Psoas muscle (tissue), 8 donors: Measurements from ENCODE around the gene ZBTB11. TPM values are rescaled to one million over a fixed set of nuclear protein-coding genes. Genes with fewer than 3 reads are reported as not detected.
"Not testable (repeated sequence)": the region's sequence is repeated elsewhere in the genome, so short reads cannot be mapped to it uniquely, and the experiment has no call there.

Experiments
- ATAC-seq, 4 donors: fragments of 200-7000 bp; cut with Tn5 transposase; one replicate each; pipeline ENCODE4 v1.9.1; 2020; ENCODE audit warnings: moderate library complexity in 3 of 4, mild to moderate bottlenecking in 2 of 4
- DNase-seq, 2 donors: peaks; one replicate each; pipeline ENCODE4 v3.0.0-alpha.2; 2020
- H3K27ac ChIP-seq: fragments of 200-600 bp; one replicate; pipeline ENCODE4 v1.8.0; 2022
- H3K27me3 ChIP-seq, 3 donors: fragments of 200-600 bp in 1 of 3; one replicate each; pipeline versions ENCODE4 v1.6.1 to v1.8.0; 2013 to 2022; ENCODE audit warnings: low read length in 2 of 3, mild to moderate bottlenecking in 2 of 3, moderate library complexity in 1 of 3; ENCODE audit not compliant: insufficient read depth in 3 of 3
- H3K36me3 ChIP-seq, 2 donors: fragments of 200-600 bp in 1 of 2; one replicate each; pipeline versions ENCODE4 v1.6.1 to v1.8.0; 2013 to 2022; ENCODE audit warnings: low read depth in 1 of 2, mild to moderate bottlenecking in 1 of 2, moderate library complexity in 1 of 2; ENCODE audit not compliant: insufficient read depth in 1 of 2
- H3K4me1 ChIP-seq: fragments of 200-600 bp; one replicate; pipeline ENCODE4 v1.8.0; 2022
- H3K4me3 ChIP-seq: fragments of 200-600 bp; one replicate; pipeline ENCODE4 v1.8.0; 2022; ENCODE audit warnings: mild to moderate bottlenecking
- H3K9me3 ChIP-seq: fragments of 200-600 bp; one replicate; pipeline ENCODE4 v1.8.0; 2022
- WGBS, 3 donors: extraction: QIAGEN DNeasy Blood & Tissue Kit; methylation state at CpG; one replicate each; pipeline versions ENCODE4 v1.1.6 to v1.1.7; 2013; 5-methylcytosine and 5-hydroxymethylcytosine counted together
- intact Hi-C, 2 donors: fragments of 100-400 bp; cut with DNase I; formaldehyde crosslinking; loops; one replicate each; pipeline versions ENCODE4 v1.11.0 to v1.14.2; 2022
- polyA plus RNA-seq, 3 donors: library from polyadenylated mRNA; stranded (reverse); fragments of 200-250 nt; gene quantifications; one replicate each; pipeline ENCODE4 v1.2.3, GENCODE V29; 2013
- total RNA-seq, 4 donors: library from RNA; stranded (reverse); fragmentation: NEBNext Ultra II Directional in 2 of 4; extraction: Animal tissue kit (Norgen Biotek cat#: 25700) in 2 of 4; gene quantifications; one replicate each; pipeline versions ENCODE4 v1.2.1 to v1.2.4, GENCODE V29; 2021 to 2023
- TF ChIP-seq, protein P1 (sequence below): fragments of 200-600 bp; IDR thresholded peaks from one replicate; pipeline ENCODE4 v1.8.0; 2022; ENCODE audit warnings: antibody characterized with exemption
- donor health status: healthy with polysubstance abuse.
- donor health status: DM: no; HTN: no; CAD: no; lungs with moderate emphysema.
- donor health status: Bipolar disorder and iron deficiency.
- donor health status: healthy.
- donor health status: DM: yes; HTN: yes; CAD: no.
- donor health status: DM: no; HTN: no; CAD: no.
- donor health status: DM: no; HTN: no; CAD: no.
- donor health status: DM: yes; HTN: yes; CAD: no.

Gene ZBTB11
- total and polyA plus RNA-seq, 7 donors = 5.5 to 12.6 (median 10.3) TPM

DNA sequence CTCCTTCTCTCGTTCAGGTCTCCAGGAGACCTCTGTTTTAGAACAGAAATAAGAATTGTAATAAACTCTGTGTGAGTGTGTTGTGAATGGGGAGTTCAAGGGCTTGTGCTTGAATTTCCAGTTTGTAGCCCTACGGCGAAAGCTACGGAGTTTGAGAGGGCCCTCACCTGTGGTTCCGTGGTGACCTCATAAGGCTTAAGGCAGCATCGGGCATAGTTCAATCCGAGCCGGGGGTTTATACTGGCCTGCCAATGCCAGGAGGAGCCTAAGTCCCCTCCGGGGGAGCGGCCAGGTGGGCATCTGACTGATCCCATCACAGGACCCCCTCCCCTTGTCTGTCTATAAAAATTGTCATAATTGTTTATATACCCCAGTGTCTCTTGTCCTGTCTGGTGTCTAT is 43.7 kb downstream of the ZBTB11 start:
- Histone ChIP-seq H3K4me1 (no peaks in the 10 kb centered on the region), H3K36me3 (no peaks in the 10 kb centered on the region), H3K9me3 (no peaks in the 10 kb centered on the region), H3K4me3 (no peak overlapping the region), H3K27ac (no peak overlapping the region), H3K27me3 (no peaks in the 10 kb centered on the region)
- ATAC-seq (no peak), DNase-seq (no peak)
- TF ChIP-seq, protein P1, sequence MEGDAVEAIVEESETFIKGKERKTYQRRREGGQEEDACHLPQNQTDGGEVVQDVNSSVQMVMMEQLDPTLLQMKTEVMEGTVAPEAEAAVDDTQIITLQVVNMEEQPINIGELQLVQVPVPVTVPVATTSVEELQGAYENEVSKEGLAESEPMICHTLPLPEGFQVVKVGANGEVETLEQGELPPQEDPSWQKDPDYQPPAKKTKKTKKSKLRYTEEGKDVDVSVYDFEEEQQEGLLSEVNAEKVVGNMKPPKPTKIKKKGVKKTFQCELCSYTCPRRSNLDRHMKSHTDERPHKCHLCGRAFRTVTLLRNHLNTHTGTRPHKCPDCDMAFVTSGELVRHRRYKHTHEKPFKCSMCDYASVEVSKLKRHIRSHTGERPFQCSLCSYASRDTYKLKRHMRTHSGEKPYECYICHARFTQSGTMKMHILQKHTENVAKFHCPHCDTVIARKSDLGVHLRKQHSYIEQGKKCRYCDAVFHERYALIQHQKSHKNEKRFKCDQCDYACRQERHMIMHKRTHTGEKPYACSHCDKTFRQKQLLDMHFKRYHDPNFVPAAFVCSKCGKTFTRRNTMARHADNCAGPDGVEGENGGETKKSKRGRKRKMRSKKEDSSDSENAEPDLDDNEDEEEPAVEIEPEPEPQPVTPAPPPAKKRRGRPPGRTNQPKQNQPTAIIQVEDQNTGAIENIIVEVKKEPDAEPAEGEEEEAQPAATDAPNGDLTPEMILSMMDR = no peak
- 79 to 86% (median 85%) methylated on average over 10 of the region's 10 CpGs for WGBS, 3 donors
- intact Hi-C loops = no loop called here

DNA sequence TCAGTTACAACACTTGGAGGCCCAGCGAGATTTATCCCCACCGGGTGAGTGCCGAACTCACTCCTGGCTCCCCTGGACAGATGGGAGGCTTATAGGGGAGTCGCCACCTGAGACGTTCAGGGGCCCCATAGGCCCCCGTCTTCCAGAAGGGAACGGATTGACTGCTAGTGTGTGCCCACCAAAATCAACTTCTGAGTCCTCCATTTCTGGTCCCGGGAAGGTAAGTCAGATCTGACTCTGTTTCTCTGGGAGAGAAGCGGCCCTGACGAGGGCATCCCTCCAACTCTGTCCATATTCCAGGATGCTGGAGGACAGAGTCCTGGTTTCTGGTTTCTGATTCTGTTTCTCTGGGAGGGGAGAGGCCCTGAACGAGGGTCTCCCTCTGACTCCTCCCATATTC is 44.3 kb downstream of the ZBTB11 start:
- 71 to 74% (median 74%) methylated on average over 11 of the region's 11 CpGs for WGBS, 3 donors
- DNase-seq = no peak
- intact Hi-C loops = no loop called here

DNA sequence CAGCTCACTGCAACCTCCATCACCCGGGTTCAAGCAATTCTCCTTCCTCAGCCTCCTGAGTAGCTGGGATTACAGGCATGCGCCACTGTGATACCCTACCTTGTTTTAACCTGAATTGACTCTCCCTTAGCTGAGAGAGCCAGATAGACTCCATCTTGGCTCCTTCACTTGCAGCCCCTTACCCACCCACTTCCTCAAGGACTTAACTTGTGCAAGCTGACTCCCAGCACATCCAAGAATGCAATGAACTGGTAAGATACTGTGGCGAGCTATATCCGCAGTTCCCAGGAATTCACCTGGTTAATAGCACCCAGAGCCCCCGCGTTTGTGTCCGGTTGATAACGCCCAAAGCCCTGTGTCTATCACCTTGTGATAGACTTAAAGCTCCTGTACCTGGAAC is 45.0 kb downstream of the ZBTB11 start:
- ATAC-seq = not testable (repeated sequence)
- 90 to 91% (median 90%) methylated on average over 8 of the region's 8 CpGs for WGBS, 3 donors

More for the DNA sequence above, 44.3 kb downstream of the ZBTB11 start:
- TF ChIP-seq, protein P1 = no peak
- Histone ChIP-seq H3K4me3 (no peak overlapping the region), H3K27ac (no peak overlapping the region), H3K4me1 (no peaks in the 10 kb centered on the region), H3K27me3 (no peaks in the 10 kb centered on the region), H3K36me3 (no peaks in the 10 kb centered on the region), H3K9me3 (no peaks in the 10 kb centered on the region)
- ATAC-seq = no peak

DNA sequence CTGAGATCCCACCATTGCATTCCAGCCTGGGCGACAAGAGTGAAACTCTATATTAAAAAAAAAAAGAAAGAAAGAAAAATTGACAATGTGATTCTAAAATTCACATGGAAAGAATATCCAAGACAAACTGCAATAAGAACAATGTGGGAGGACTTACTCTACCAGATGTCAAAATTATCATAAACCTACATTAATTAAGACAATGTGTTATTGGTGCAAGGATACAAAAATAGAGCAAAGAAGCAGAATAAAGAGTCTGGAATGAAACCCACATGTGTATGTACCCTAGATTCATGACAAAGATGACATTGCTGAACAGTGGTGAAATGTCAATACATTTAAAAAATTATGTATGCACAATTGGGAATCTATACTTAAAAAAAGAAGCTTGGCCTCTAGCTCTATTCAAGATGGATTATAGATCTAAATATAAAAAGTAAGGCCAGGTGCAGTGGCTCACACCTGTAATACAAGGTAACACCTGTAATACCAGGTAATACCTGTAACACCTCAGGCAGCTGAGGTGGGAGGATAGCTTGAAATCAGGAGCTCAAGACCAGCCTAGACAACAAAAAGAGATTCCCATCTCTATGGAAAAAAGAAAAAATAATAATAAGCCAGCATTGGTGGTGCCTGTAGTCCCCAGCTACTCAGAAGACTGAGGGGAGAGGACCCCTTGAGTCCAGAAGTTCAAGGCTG is 45.7 kb downstream of the ZBTB11 start:
- intact Hi-C loops = no loop called here
- ATAC-seq = no peak

More for the DNA sequence above, 45.0 kb downstream of the ZBTB11 start:
- H3K27ac ChIP-seq, H3K4me3 ChIP-seq, H3K27me3 ChIP-seq, H3K4me1 ChIP-seq, H3K9me3 ChIP-seq, intact Hi-C loops, DNase-seq, H3K36me3 ChIP-seq: not testable (repeated sequence)

DNA sequence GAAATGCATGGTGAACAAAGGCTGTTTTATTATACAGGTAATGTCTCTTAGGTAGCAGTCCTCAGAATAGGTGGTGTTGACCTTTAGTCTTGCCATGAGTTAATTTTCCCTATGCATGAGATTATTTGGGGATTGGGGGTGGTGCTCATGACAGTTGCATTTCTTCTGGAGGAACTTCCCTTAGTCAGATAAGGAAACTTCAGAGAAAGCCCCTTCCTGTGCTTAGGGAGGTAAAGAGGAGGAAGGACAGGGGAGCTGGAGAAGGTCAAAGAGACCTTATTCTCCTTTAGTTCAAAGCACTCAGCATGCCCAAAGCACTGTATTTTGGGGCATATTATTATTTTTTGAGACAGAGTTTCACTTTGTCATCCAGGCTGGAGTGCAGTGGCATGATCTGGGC is 47.7 kb downstream of the ZBTB11 start:
- TF ChIP-seq, protein P1 = no peak
- no peaks in the 10 kb centered on the region for H3K27me3 ChIP-seq
- no peak overlapping the region for H3K4me3 ChIP-seq
- DNase-seq = no peak
- H3K4me1 ChIP-seq = no peaks in the 10 kb centered on the region
- no peaks in the 10 kb centered on the region for H3K9me3 ChIP-seq
- H3K27ac ChIP-seq = no peak overlapping the region
- H3K36me3 ChIP-seq = no peaks in the 10 kb centered on the region
- intact Hi-C loops = no loop called here
- ATAC-seq = no peak

More for the DNA sequence above, 45.7 kb downstream of the ZBTB11 start:
- 85 to 95% (median 93%) methylated on average over 1 of the region's 1 CpG for WGBS, 3 donors
- TF ChIP-seq, protein P1 = no peak
- Histone ChIP-seq H3K27me3 (no peaks in the 10 kb centered on the region), H3K27ac (no peak overlapping the region), H3K4me1 (no peaks in the 10 kb centered on the region), H3K9me3 (no peaks in the 10 kb centered on the region), H3K4me3 (no peak overlapping the region), H3K36me3 (no peaks in the 10 kb centered on the region)
- no peak for DNase-seq
